SK-N-SH (cell line): ENCODE measurements around the gene NHS. TPM values are rescaled to one million over a fixed set of nuclear protein-coding genes. Genes with fewer than 3 reads are reported as not detected.
A peak's percentile ranks its signal among the peaks of the same experiment; 100 is the strongest.

Experiments
- CTCF ChIA-PET: fragments of 300-600, 350-600 bp; formaldehyde crosslinking; extraction: SDS; loops from one replicate; lab custom pipeline; 2021; lab: Yijun Ruan, JAX
- POLR2A ChIA-PET: fragments of 350-600 bp; sonication (Branson Sonifier 250); formaldehyde crosslinking; extraction: SDS; loops from one replicate; lab custom pipeline; 2020; ENCODE audit warnings: antibody characterized with exemption, inconsistent platforms; lab: Yijun Ruan, JAX
- DNase-seq: peaks from one replicate; pipeline ENCODE4 v3.0.0; 2012
- H2AFZ ChIP-seq: fragments of 200-600 bp; sonication (generic); 2 replicates; pipeline ENCODE4 v1.8.1; 2016; ENCODE audit warnings: antibody characterized with exemption, mild to moderate bottlenecking, low read depth
- H3F3A ChIP-seq: fragments of 200-600 bp; sonication (generic); replicated peaks from 2 replicates; pipeline ENCODE3; 2016; ENCODE audit warnings: antibody characterized with exemption, mild to moderate bottlenecking; ENCODE audit not compliant: insufficient read depth
- H3K27ac ChIP-seq, 2 experiments: fragments of 200-500 bp in 1 of 2; fragments of 200-600 bp in 1 of 2; sonication (Bioruptor generic) in 1 of 2; sonication (generic), shearing (Covaris generic) in 1 of 2; 2 replicates each; pipeline versions ENCODE4 v1.5.1 to v1.6.1; 2014 to 2016; ENCODE audit warnings: low read depth in 2 of 2, inconsistent platforms in 1 of 2, low read length in 1 of 2, mild to moderate bottlenecking in 1 of 2, mixed read lengths in 1 of 2
- H3K27me3 ChIP-seq: fragments of 200-600 bp; sonication (generic), shearing (Covaris generic); 2 replicates; pipeline ENCODE4 v1.6.1; 2016; ENCODE audit warnings: mixed run types; ENCODE audit not compliant: insufficient read depth
- H3K36me3 ChIP-seq, 2 experiments: fragments of 200-500 bp in 1 of 2; fragments of 200-600 bp in 1 of 2; sonication (Bioruptor generic) in 1 of 2; sonication (generic) in 1 of 2; replicated peaks in 1 of 2; 2 replicates each; pipeline versions ENCODE3 to v1.5.1; 2014 to 2016; ENCODE audit warnings: low read length in 1 of 2, mild to moderate bottlenecking in 1 of 2; ENCODE audit not compliant: insufficient read depth in 2 of 2, control insufficient read depth in 1 of 2
- H3K4me1 ChIP-seq, 2 experiments: fragments of 200-500 bp in 1 of 2; fragments of 200-600 bp in 1 of 2; sonication (Bioruptor generic) in 1 of 2; sonication (generic), shearing (Covaris generic) in 1 of 2; 2 replicates each; pipeline versions ENCODE4 v1.5.1 to v1.6.1; 2014 to 2016; ENCODE audit warnings: low read depth in 1 of 2, low read length in 1 of 2, mixed run types in 1 of 2; ENCODE audit not compliant: insufficient read depth in 2 of 2, control insufficient read depth in 1 of 2
- H3K4me2 ChIP-seq: fragments of 200-600 bp; sonication (generic), shearing (Covaris generic); 2 replicates; pipeline ENCODE4 v1.6.1; 2017; ENCODE audit warnings: mixed run types
- H3K4me3 ChIP-seq, 2 experiments: fragments of 200-500 bp in 1 of 2; fragments of 200-600 bp in 1 of 2; sonication (Bioruptor generic) in 1 of 2; sonication (generic), shearing (Covaris generic) in 1 of 2; 2 replicates each; pipeline versions ENCODE4 v1.5.1 to v1.8.1; 2014 to 2016; ENCODE audit warnings: low read depth in 2 of 2, inconsistent platforms in 1 of 2, low read length in 1 of 2, mild to moderate bottlenecking in 1 of 2, mixed read lengths in 1 of 2, moderate library complexity in 1 of 2
- H3K79me2 ChIP-seq: fragments of 200-600 bp; sonication (generic); 2 replicates; pipeline ENCODE4 v1.8.1; 2017; ENCODE audit warnings: mild to moderate bottlenecking; ENCODE audit not compliant: insufficient read depth
- H3K9ac ChIP-seq: fragments of 200-600 bp; sonication (generic); 2 replicates; pipeline ENCODE4 v1.6.1; 2017; ENCODE audit warnings: mixed run types
- H3K9me2 ChIP-seq: fragments of 200-600 bp; sonication (generic); 2 replicates; pipeline ENCODE4 v1.6.1; 2017; ENCODE audit warnings: mixed run types
- H3K9me3 ChIP-seq: fragments of 200-600 bp; sonication (generic); 2 replicates; pipeline ENCODE4 v1.6.1; 2017; ENCODE audit warnings: mixed run types, mild to moderate bottlenecking, moderate library complexity
- H4K20me1 ChIP-seq: fragments of 200-600 bp; sonication (generic); 2 replicates; pipeline ENCODE4 v1.6.1; 2017; ENCODE audit warnings: mild to moderate bottlenecking, mixed run types; ENCODE audit not compliant: insufficient read depth
- CHD2 ChIP-seq: fragments of 150-350 bp; IDR thresholded peaks from 2 replicates; pipeline ENCODE4 v1.6.1; 2018; ENCODE audit warnings: low read length; ENCODE audit not compliant: partially characterized antibody
- ELF1 ChIP-seq: IDR thresholded peaks from 2 replicates; pipeline ENCODE4 v1.4.0; 2012
- EP300 ChIP-seq, 2 experiments: IDR thresholded peaks; 2 replicates each; pipeline versions ENCODE4 v1.4.0 to v1.6.1; 2012; ENCODE audit warnings: borderline replicate concordance in 1 of 2, low read depth in 1 of 2, low read length in 1 of 2
- EZH2phosphoT487 ChIP-seq: fragments of 200-600 bp; sonication (generic); IDR thresholded peaks from 2 replicates; pipeline ENCODE4 v1.6.1; 2017; ENCODE audit warnings: low read depth, mixed run types, mild to moderate bottlenecking, antibody characterized with exemption, moderate library complexity, borderline replicate concordance
- FOSL2 ChIP-seq: IDR thresholded peaks from 2 replicates; pipeline ENCODE4 v1.4.0; 2012; ENCODE audit warnings: low read depth, mild to moderate bottlenecking, moderate library complexity, borderline replicate concordance
- FOXM1 ChIP-seq: IDR thresholded peaks from 2 replicates; pipeline ENCODE4 v1.4.0; 2012; ENCODE audit warnings: low read depth, mild to moderate bottlenecking
- GATA2 ChIP-seq: sonication (generic); formaldehyde crosslinking; IDR thresholded peaks from 2 replicates; pipeline ENCODE4 v1.5.0; 2020; ENCODE audit warnings: mild to moderate bottlenecking, missing genetic modification reagents
- JUND ChIP-seq: IDR thresholded peaks from 2 replicates; pipeline ENCODE4 v1.4.0; 2012
- MEF2A ChIP-seq: IDR thresholded peaks from 2 replicates; pipeline ENCODE4 v1.4.0; 2012; ENCODE audit warnings: low read depth, borderline replicate concordance
- NFIC ChIP-seq: IDR thresholded peaks from 2 replicates; pipeline ENCODE4 v1.4.0; 2012; ENCODE audit warnings: borderline replicate concordance
- NRF1 ChIP-seq: IDR thresholded peaks from 2 replicates; pipeline ENCODE4 v1.6.1; 2012; ENCODE audit warnings: low read depth, mild to moderate bottlenecking, low read length
- PBX3 ChIP-seq: IDR thresholded peaks from 2 replicates; pipeline ENCODE4; 2012
- POLR2AphosphoS5 ChIP-seq: IDR thresholded peaks from 2 replicates; pipeline ENCODE4 v1.6.1; 2012; ENCODE audit warnings: low read depth, low read length
- RAD21 ChIP-seq: IDR thresholded peaks from 2 replicates; pipeline ENCODE4 v1.6.1; 2012; ENCODE audit warnings: mild to moderate bottlenecking, low read length
- RCOR1 ChIP-seq: fragments of 150-350 bp; IDR thresholded peaks from 2 replicates; pipeline ENCODE4 v1.6.1; 2017; ENCODE audit warnings: antibody characterized with exemption, low read length
- RXRA ChIP-seq: IDR thresholded peaks from 2 replicates; pipeline ENCODE4 v1.4.0; 2012; ENCODE audit warnings: low read depth, mild to moderate bottlenecking, borderline replicate concordance
- SIN3A ChIP-seq: IDR thresholded peaks from 2 replicates; pipeline ENCODE4 v1.6.1; 2012; ENCODE audit warnings: low read depth, mild to moderate bottlenecking, low read length, moderate library complexity, borderline replicate concordance
- TCF12 ChIP-seq: IDR thresholded peaks from 2 replicates; pipeline ENCODE4 v1.4.0; 2012
- TEAD4 ChIP-seq: IDR thresholded peaks from 2 replicates; pipeline ENCODE4 v1.4.0; 2012; ENCODE audit warnings: mild to moderate bottlenecking, borderline replicate concordance; ENCODE audit not compliant: insufficient read depth
- USF1 ChIP-seq: IDR thresholded peaks from 2 replicates; pipeline ENCODE4 v1.4.0; 2012; ENCODE audit warnings: low read depth, borderline replicate concordance
- ZBTB33 ChIP-seq: IDR thresholded peaks from 2 replicates; pipeline ENCODE4 v1.4.0; 2012; ENCODE audit warnings: low read depth, borderline replicate concordance
- WGBS: methylation state at CpG from one replicate; pipeline ENCODE4 v1.1.6; 2017; ENCODE audit warnings: low lambda C conversion rate; 5-methylcytosine and 5-hydroxymethylcytosine counted together
- polyA plus RNA-seq, 3 experiments: library from polyadenylated mRNA; depleted of rRNA; stranded (reverse); fragments of >200 nt; gene quantifications; 2 replicates each; pipeline ENCODE4 v1.2.3, GENCODE V29; 2012

The NHS gene
- polyA plus RNA-seq, 1 of the 3 experiments (the other 2 are of a cell fraction): 1.0 TPM

- peak overlapping the region; percentile 64 for H3K4me2 ChIP-seq
- H3K9ac ChIP-seq: peak overlapping the region; percentile 32; the same call in 1 of the 2 replicates
- peaks cover 6% of the 10 kb centered on the region; the same call in 1 of the 2 replicates for H3K79me2 ChIP-seq
- WGBS: 0% methylated on average over 4 of the region's 4 CpGs
- peak overlapping the region in 1 of 2 experiments; percentile 81; a peak in 3 of 4 replicates for H3K27ac ChIP-seq
- TF ChIP-seq MEF2A (no peak), NFIC (peak; percentile 78; the same call in 1 of the 2 replicates), NRF1 (no peak), CHD2 (peak; percentile 21), ZBTB33 (0 out of 2 replicates have a peak, but pooled peaks have one; percentile 24), ELF1 (no peak), RXRA (0 out of 2 replicates have a peak, but pooled peaks have one; percentile 44), RCOR1 (peak; percentile 68; the same call in 1 of the 2 replicates), TCF12 (peak; percentile 88), PBX3 (peak; percentile 80), EZH2phosphoT487 (no peak), FOXM1 (peak; percentile 55; the same call in 1 of the 2 replicates), RAD21 (no peak), TEAD4 (peak; percentile 88), USF1 (no peak), JUND (peak; percentile 95), GATA2 (CRISPR knock-in tag) (peak; percentile 43; the same call in 1 of the 2 replicates), SIN3A (no peak), FOSL2 (peak; percentile 95), POLR2AphosphoS5 (0 out of 2 replicates have a peak, but pooled peaks have one; percentile 18), EP300 (IDR thresholded peaks at IDR 0.05; ENCODE audit: borderline replicate concordance in 1 of 2, low read depth in 1 of 2, low read length in 1 of 2) (peak; percentile 71 to 83)
- no peaks in the 10 kb centered on the region for H3K27me3 ChIP-seq
- no peak overlapping the region for H2AFZ ChIP-seq
- peaks cover 12% of the 10 kb centered on the region for H3F3A ChIP-seq
- peaks cover 7 to 9% of the 10 kb centered on the region in 2 experiments; a peak in 2 of 4 replicates for H3K4me1 ChIP-seq
- H3K36me3 ChIP-seq: no peaks in the 10 kb centered on the region
- peak; percentile 14 for DNase-seq
- no peaks in the 10 kb centered on the region for H3K9me2 ChIP-seq
- H3K9me3 ChIP-seq: no peaks in the 10 kb centered on the region
- CTCF ChIA-PET: interaction anchor here (1.1 kb wide), 1 partner anchor 42 kb away, joined by 3 read pairs; no protein-coding TSS in a partner anchor
- POLR2A ChIA-PET: no interaction called here
- H3K4me3 ChIP-seq: peak overlapping the region; percentile 20 to 24; a peak in 2 of 4 replicates
- H4K20me1 ChIP-seq: no peaks in the 10 kb centered on the region
Observed at GRCh38 chrX:17412692-17413091, 37.7 kb downstream of the NHS start.
